HG03469 (cell line): ENCODE data around the gene OR13A1.
"Not testable (repeated sequence)": the region's sequence is repeated elsewhere in the genome, so short reads cannot be mapped to it uniquely, and the experiment has no call there.

Source experiments
- ATAC-seq: cut with Tn5 transposase; IDR thresholded peaks from one replicate; pipeline ENCODE4 v1.9.1; 2021; ENCODE audit warnings: mild to moderate bottlenecking, moderate library complexity, moderate number of reproducible peaks; ENCODE audit not compliant: unreplicated experiment

The OR13A1 gene

GRCh38 chr10:45286980-45287379, 28.4 kb downstream of the OR13A1 start:
- no peak for ATAC-seq

GRCh38 chr10:45282061-45282460, 33.3 kb downstream of the OR13A1 start:
- ATAC-seq, result no peak

- ATAC-seq, result no peak
Observed at GRCh38 chr10:45280113-45280760, 35.2 kb downstream of the OR13A1 start.

GRCh38 chr10:45279682-45280081, 35.7 kb downstream of the OR13A1 start:
- ATAC-seq, result no peak

GRCh38 chr10:45278860-45279498, 36.4 kb downstream of the OR13A1 start:
- ATAC-seq, result no peak

- ATAC-seq, result not testable (repeated sequence)
Observed at GRCh38 chr10:45276146-45276545, 39.3 kb downstream of the OR13A1 start.

- no peak for ATAC-seq
Observed at GRCh38 chr10:45274364-45274763, 41.0 kb downstream of the OR13A1 start.

- ATAC-seq, result not testable (repeated sequence)
Observed at GRCh38 chr10:45267777-45268176, 47.6 kb downstream of the OR13A1 start.

- no peak for ATAC-seq
Observed at GRCh38 chr10:45265996-45266395, 49.4 kb downstream of the OR13A1 start.

- no peak for ATAC-seq
Observed at GRCh38 chr10:45261946-45262345, 53.5 kb downstream of the OR13A1 start.

- no peak for ATAC-seq
Observed at GRCh38 chr10:45261243-45261775, 54.1 kb downstream of the OR13A1 start.

- not testable (repeated sequence) for ATAC-seq
Observed at GRCh38 chr10:45260635-45261034, 54.8 kb downstream of the OR13A1 start.

GRCh38 chr10:45259786-45260495, 55.5 kb downstream of the OR13A1 start:
- ATAC-seq, result not testable (repeated sequence)

- no peak for ATAC-seq
Observed at GRCh38 chr10:45257600-45257999, 57.8 kb downstream of the OR13A1 start.

- no peak for ATAC-seq
Observed at GRCh38 chr10:45256246-45256645, 59.2 kb downstream of the OR13A1 start.

- no peak for ATAC-seq
Observed at GRCh38 chr10:45255706-45256105, 59.7 kb downstream of the OR13A1 start.

- no peak for ATAC-seq
Observed at GRCh38 chr10:45254892-45255291, 60.5 kb downstream of the OR13A1 start.

GRCh38 chr10:45253183-45253914, 62.1 kb downstream of the OR13A1 start:
- ATAC-seq, result peak; percentile 51
